HG03575 (cell line): ENCODE data around the gene HES4.
"Not testable (repeated sequence)": the region's sequence is repeated elsewhere in the genome, so short reads cannot be mapped to it uniquely, and the experiment has no call there.

Experiments
- ATAC-seq: cut with Tn5 transposase; IDR thresholded peaks from one replicate; pipeline ENCODE4 v1.9.1; 2021; ENCODE audit not compliant: unreplicated experiment, insufficient number of reproducible peaks, low FRiP score; ENCODE audit errors: extremely low read depth

Gene HES4

GRCh38 chr1:983798-984475 lies 16.0 kb downstream of the HES4 start:
- no peak for ATAC-seq

GRCh38 chr1:982765-983436 lies 17.0 kb downstream of the HES4 start:
- no peak for ATAC-seq

GRCh38 chr1:981955-982558 lies 17.8 kb downstream of the HES4 start, which contains the start of gene PERM1:
TSS of gene PERM1 (minus strand) at chr1:982093. CDS start at chr1:981029, 1,064 bp downstream.
- no peak for ATAC-seq

DNA sequence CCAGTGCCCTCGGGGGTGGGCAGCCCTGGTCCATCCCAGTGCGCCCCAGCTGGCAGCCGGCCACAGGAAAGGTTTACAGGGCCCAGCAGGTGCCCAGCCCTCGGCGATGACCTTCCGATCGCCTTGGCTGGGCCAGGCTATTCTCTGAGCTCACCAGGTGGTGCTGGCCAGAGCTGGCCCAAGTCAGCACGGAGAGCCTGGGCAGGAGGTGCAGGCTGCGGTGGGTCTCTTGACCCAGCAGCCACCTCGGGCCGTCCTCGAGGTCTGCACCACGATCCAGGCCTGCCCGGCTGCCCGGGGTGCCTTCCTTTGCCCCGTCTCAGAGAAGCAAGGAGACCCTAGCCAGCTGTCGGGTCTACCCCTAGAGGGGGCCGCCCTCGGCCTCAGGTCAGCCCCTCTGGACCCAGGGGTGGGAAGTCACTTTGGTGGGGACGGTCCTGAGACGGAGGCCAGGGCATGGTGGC lies 18.4 kb downstream of the HES4 start:
- ATAC-seq: no peak

DNA sequence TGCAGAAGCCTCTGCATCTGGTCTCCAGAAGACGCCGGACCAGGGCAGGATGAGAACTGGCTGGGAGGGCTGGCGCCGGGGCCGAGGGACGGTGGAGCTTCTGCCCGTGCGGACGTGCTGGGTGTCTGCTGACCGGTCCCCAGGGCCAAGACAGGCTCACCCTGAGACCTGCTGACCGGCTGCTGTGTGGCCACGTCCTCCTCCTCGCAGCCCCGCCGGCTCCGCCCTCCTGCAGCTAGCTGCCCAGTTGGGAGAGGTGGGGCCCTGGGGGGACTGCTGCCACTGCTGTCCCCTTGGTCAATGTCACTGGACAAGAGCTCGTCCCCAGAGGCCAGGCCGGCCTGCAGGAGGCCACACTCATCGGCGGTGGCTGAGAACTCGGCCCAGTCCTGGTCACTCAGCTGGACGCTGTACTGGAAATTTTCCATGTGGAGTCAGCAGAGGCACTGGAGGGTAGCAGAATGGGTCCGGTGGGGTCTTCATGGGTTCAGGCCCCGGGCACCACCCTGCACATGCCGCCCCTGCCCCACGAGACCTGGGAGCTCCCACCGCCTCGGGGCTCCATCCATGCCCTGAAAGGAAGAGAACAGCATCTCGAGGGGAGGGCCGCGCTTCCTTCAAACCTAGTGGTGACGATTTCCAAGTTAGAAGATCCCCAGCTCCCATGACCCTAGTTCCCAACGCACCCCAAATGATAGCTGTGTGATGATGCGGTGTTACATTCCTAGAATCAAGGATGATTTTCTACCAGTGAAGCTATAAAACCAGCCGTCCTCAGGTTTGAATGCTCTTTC lies 19.1 kb downstream of the HES4 start:
- ATAC-seq: no peak

DNA sequence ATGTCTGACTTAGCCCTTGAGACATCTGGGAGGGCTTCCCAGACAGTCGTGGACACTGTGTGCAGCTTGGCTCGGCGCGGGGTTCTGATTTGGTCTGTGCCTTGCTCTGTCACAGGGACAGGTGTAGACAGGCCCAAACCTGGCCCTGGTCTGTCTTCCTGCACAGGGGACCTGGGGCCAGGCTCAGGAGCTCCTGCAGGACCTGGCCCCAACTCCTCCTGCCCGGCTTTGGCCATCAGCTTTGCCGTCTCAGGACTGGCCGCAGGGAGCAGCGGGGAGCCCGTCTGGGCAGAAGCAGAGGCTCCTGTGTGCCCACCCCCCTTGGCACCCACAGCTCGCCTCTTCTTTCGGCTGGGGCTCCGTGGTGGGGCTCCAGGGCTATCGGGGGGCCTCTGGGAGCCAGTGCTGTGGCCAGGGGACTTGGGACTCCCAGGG lies 19.7 kb downstream of the HES4 start:
- ATAC-seq: no peak

GRCh38 chr1:979744-980072 lies 20.2 kb downstream of the HES4 start:
- ATAC-seq: no peak

DNA sequence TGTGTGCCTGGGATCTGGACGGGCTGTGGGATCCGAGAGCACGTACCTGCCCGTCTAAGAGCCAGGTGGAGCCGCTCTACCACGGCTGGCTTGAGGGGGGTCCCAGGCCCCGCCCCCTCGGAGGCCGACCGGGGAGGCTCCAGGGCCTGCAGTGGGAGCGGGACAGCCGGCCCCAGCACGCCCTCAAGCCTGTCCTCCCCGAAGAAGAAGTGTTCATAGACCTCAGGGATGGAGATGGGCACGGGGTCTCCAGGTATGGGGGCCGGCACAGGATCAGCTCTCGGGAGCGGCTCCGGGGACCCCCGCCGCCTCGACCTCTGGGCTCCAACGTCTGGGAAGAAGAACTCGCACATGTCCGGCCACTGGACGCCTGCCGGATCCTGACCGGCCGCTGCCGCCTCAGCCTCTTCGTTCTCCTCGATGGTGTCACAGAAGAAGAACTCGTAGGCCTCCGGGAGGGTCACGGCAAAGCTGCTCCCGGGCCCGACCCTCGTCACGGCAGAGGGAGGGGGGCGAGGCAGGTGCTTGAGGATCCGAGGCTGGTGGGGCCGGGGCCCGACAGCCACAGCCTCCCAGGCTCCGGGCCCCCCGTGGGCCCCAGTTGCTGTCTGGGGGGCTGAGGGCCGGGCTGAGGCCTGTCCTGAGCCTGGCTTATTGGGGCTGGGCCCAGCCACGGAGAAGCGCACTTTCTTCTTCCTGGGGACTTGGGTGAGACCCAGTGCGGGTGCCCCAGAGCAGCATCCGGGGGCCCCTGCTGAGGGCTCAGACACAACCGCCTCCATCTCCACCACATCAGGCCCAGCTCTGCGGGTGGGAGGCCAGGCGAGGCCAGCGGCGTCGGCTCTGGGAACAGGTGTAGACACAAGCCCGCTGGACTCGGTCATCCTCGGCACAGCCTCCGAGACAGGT lies 20.8 kb downstream of the HES4 start:
- ATAC-seq: no peak

DNA sequence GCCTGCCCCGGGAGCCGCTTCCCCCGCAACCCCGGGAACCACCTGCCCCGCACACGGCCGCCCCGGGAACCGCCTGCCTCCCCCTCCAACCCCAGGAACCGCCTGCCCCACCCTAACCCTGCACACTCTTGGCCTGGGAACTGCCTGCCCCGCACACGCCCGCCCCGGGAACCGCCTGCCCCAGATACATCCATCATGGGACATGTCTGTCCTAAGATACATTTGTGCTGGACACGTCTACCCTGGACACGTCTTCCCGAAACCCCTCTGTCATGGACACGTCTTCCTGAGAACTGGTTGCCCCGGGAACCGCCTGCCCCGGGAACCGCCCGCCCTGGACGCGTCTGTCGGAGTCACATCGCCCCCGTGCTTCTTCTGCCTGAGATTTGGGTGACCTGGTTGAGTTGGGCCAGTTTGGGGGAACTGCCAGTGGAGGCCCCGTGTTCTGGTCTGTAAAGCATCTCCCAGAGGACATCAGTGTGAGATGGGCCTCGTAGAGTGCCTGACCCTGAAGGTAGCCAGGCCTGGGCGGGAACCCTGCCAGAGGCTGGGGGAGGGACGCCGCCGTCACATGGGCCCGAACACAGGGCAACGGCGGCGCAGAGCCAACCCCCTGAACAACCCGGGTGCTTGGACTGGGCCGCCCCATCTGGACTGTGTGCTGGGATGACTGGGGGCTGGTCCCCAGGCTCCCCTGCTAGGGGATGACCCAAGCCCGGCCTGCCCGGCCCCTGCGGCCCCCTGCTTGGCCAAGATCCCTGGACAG lies 21.6 kb downstream of the HES4 start:
- no peak for ATAC-seq

GRCh38 chr1:976791-977190 lies 23.1 kb downstream of the HES4 start:
- not testable (repeated sequence) for ATAC-seq

DNA sequence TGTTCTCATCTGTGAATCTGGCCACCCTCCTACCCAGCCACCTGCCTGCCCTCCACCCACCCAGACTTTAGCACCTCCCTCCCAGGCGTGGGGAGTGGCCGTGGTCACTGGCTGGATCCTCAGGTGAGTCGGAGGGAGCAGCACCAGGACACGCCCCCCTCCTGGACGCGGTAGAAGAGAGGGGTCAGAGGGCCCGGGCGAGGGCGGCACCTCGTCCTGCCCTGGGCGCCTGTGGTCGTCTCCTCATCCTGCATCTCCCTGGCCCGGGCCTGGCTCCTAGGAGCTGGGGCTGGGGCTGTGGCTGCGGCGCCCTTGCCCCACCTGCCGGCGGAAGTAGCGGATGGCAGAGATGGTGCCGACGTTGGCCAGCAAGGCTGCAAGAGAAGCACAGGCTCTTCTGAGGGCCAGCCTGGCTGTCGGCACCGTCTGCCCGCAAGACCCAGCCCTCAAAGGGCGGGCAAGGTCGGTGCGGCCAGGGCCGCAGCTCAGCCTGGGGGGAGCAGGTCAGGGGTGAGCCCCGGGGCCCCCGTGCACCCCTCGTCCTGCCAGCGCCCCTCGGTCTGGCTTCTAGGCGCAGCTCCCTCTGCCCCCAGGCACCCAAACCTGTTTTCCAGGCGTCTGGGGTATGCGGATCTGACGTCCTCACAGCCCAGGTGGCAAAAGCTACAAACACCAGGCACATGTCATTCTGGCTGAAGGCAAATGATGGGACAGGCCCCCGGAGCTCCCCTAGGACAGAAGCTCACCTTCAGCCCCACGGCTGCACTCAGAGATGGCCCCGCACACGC lies 23.8 kb downstream of the HES4 start:
- no peak for ATAC-seq

- no peak for ATAC-seq
Observed at GRCh38 chr1:975365-975764, 24.5 kb downstream of the HES4 start.

DNA sequence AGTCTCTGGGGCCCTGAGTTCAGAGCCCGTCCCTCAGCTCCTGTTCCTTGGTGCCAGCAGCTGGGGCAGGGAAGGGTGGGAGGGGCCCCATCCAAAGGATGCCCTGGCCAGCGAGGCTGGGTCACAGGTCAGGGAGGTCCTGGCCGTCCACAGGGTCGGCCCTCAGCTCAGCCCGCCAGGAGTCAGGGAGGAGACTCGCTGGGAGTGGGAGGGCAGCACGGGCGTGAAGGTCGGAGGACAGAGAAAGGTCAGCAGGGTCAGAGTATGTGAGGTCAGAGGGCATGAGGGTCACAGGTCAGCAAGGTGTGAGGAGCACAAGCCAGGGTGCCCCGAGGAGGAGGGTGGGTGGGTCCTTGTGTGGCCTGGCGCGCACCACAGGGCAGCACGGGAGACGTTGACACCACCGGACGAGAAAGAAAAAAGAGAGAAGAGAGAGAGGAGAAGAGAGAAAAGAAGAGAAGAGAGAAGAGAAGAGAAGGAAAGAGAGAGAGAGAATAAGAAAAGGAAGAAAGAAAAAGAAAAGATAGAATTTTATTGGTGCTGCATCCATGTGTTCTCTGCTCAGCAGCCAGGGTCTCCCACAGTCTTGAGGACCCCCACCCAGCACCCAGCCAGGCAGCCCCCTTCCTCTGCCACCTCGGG lies 25.1 kb downstream of the HES4 start:
- ATAC-seq: no peak

GRCh38 chr1:974293-974640 lies 25.6 kb downstream of the HES4 start:
- no peak for ATAC-seq

GRCh38 chr1:973459-974292 lies 26.2 kb downstream of the HES4 start:
- no peak for ATAC-seq
